Adrenal gland (tissue), 12 donors: ENCODE data around the gene ADGRA3. TPM values are rescaled to one million over a fixed set of nuclear protein-coding genes. Genes with fewer than 3 reads are reported as not detected.

Source experiments
- DNase-seq, 7 donors: peaks; one replicate each; pipeline ENCODE4 v3.0.0-alpha.2; 2019 to 2020
- H3K27ac ChIP-seq, 5 donors: fragments of 200-600 bp; sonication (generic) in 4 of 5; 1 replicate in 3 of 5; 2 replicates in 2 of 5; pipeline versions ENCODE4 v1.5.1 to v1.8.0; 2016 to 2020; ENCODE audit warnings: mild to moderate bottlenecking in 1 of 5
- H3K27me3 ChIP-seq: fragments of 200-600 bp; 2 replicates; pipeline ENCODE4 v1.8.0; 2021
- H3K36me3 ChIP-seq, 2 donors: fragments of 200-600 bp; replicated peaks in 1 of 2; 1 replicate in 1 of 2; 2 replicates in 1 of 2; pipeline versions ENCODE4 v1.5.1 to v1.8.0; 2018 to 2022
- H3K4me1 ChIP-seq, 2 donors: fragments of 200-600 bp; replicated peaks in 1 of 2; 1 replicate in 1 of 2; 2 replicates in 1 of 2; pipeline versions ENCODE4 v1.5.1 to v1.8.0; 2018 to 2021
- H3K4me3 ChIP-seq, 4 donors: fragments of 200-600 bp; sonication (generic) in 3 of 4; one replicate each; pipeline ENCODE4 v1.5.1; 2016 to 2018
- H3K9me3 ChIP-seq, 3 donors: fragments of 200-600 bp; sonication (generic) in 1 of 3; replicated peaks in 1 of 3; 1 replicate in 2 of 3; 2 replicates in 1 of 3; pipeline versions ENCODE4 v1.5.1 to v1.8.0; 2016 to 2021
- POLR2A ChIP-seq, 2 donors: fragments of 450-650 bp; IDR thresholded peaks; one replicate each; pipeline ENCODE4 v1.6.1; 2017; ENCODE audit warnings: antibody characterized with exemption in 2 of 2, mild to moderate bottlenecking in 2 of 2, moderate library complexity in 1 of 2
- WGBS, 4 donors: extraction: QIAGEN DNeasy Blood & Tissue Kit in 2 of 4; methylation state at CpG; one replicate each; pipeline versions ENCODE4 v1.1.5 to v1.1.7; 2013 to 2017; 5-methylcytosine and 5-hydroxymethylcytosine counted together
- intact Hi-C, 2 donors: fragments of 100-400 bp; cut with DNase I; formaldehyde crosslinking; loops; one replicate each; pipeline versions ENCODE4 v1.14.1 to v1.15.0; 2022 to 2023
- polyA plus RNA-seq, 3 donors: library from polyadenylated mRNA; stranded (reverse); fragments of 200-250 nt in 2 of 3; fragments of 350-450 nt in 1 of 3; fragmentation: Illumina TruSeq in 1 of 3; extraction: RNeasy Lipid Tissue Mini Kit (QIAGEN cat#74804) in 1 of 3; gene quantifications; one replicate each; pipeline ENCODE4 v1.2.3, GENCODE V29; 2013 to 2014
- total RNA-seq, 9 donors: library from RNA; depleted of rRNA in 4 of 9; stranded (reverse); fragments of >200 nt in 4 of 9; fragments of 120-200 nt in 1 of 9; fragmentation: NEBNext Ultra II Directional in 1 of 9; extraction: Animal tissue kit (Norgen Biotek cat#: 25700) in 1 of 9; gene quantifications; one replicate each; pipeline versions ENCODE4 v1.1.0 to v1.2.4, GENCODE V29; 2013 to 2023
- TF ChIP-seq, protein P1 (sequence below), 6 experiments: fragments of 450-650 bp in 4 of 6; fragments of 200-600 bp in 2 of 6; sonication (generic) in 1 of 6; IDR thresholded peaks; 1 replicate in 5 of 6; 2 replicates in 1 of 6; pipeline versions ENCODE4 v1.5.1 to v1.8.0; 2016 to 2021; ENCODE audit warnings: antibody characterized with exemption in 6 of 6, mild to moderate bottlenecking in 2 of 6, moderate library complexity in 1 of 6
- donor health status: healthy with polysubstance abuse.
- donor health status: Bipolar disorder and iron deficiency.
- donor health status: DM: yes; HTN: yes; CAD: no.
- donor health status: DM: no; HTN: no; CAD: no.
- donor health status: DM: no; HTN: no; CAD: no.
- donor health status: DM: yes; HTN: yes; CAD: no.

The ADGRA3 gene
- total and polyA plus RNA-seq, 12 donors, result 9.8 to 36.9 (median 24.0) TPM

DNA sequence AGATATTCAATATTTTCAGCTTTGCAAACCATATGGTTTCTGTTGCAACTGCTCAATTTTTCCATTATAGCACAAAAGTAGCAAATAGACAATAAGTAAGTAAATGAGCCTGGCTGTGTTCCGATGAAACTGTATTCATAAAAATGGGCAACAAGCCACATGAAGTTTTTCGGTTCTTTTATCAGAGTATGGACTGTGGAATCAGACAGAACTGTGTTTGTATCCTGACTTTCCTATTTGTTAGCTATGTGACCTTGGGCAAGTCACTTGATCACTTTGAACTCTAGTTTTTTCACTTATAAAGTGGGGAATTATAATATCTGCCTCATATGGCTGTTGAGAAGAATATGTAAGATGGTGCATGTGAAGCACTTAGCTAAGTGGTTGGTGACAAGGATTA is 23.4 kb upstream of the ADGRA3 start:
- H3K4me1 ChIP-seq, result no peaks in the 10 kb centered on the region
- WGBS, 4 donors, result 42 to 58% (median 50%) methylated on average over 2 of the region's 2 CpGs
- intact Hi-C loops, result no loop called here
- no peak for DNase-seq
- no peak overlapping the region for H3K4me3 ChIP-seq
- peaks cover 0 to 4% (median 0%) of the 10 kb centered on the region in 3 donors for H3K9me3 ChIP-seq
- no peak overlapping the region for H3K27ac ChIP-seq
- TF ChIP-seq POLR2A (IDR thresholded peaks at IDR 0.05), result no peak
- TF ChIP-seq, protein P1, sequence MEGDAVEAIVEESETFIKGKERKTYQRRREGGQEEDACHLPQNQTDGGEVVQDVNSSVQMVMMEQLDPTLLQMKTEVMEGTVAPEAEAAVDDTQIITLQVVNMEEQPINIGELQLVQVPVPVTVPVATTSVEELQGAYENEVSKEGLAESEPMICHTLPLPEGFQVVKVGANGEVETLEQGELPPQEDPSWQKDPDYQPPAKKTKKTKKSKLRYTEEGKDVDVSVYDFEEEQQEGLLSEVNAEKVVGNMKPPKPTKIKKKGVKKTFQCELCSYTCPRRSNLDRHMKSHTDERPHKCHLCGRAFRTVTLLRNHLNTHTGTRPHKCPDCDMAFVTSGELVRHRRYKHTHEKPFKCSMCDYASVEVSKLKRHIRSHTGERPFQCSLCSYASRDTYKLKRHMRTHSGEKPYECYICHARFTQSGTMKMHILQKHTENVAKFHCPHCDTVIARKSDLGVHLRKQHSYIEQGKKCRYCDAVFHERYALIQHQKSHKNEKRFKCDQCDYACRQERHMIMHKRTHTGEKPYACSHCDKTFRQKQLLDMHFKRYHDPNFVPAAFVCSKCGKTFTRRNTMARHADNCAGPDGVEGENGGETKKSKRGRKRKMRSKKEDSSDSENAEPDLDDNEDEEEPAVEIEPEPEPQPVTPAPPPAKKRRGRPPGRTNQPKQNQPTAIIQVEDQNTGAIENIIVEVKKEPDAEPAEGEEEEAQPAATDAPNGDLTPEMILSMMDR (IDR thresholded peaks at IDR 0.05), result no peak
- no peaks in the 10 kb centered on the region for H3K27me3 ChIP-seq
- no peaks in the 10 kb centered on the region for H3K36me3 ChIP-seq

DNA sequence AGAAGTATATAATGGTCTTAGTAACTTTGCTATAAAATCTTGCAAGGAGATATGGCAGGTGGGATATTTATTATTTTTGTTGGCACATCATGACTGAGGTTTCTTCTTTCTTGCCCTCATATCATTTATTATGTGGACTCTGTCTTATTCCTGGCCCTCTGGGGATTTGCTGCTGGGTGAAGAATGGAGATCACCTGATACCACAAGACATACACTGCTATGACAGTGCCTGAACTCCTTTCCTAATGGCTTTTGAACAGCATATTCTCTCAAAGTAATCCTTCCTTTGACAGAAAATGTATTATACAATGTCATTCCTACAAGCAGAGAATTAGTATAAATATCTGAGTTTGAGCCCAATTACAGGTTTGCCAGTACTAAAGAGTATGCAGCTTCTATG is 22.0 kb upstream of the ADGRA3 start:
- H3K4me1 ChIP-seq, result no peaks in the 10 kb centered on the region
- H3K27me3 ChIP-seq, result no peaks in the 10 kb centered on the region
- no peaks in the 10 kb centered on the region for H3K36me3 ChIP-seq
- TF ChIP-seq, protein P1 (IDR thresholded peaks at IDR 0.05), result no peak
- TF ChIP-seq POLR2A (IDR thresholded peaks at IDR 0.05), result no peak
- no peak overlapping the region for H3K4me3 ChIP-seq
- intact Hi-C loops, result no loop called here
- H3K9me3 ChIP-seq, result peaks cover 0 to 8% (median 0%) of the 10 kb centered on the region in 3 donors
- no peak overlapping the region for H3K27ac ChIP-seq
- no peak for DNase-seq

DNA sequence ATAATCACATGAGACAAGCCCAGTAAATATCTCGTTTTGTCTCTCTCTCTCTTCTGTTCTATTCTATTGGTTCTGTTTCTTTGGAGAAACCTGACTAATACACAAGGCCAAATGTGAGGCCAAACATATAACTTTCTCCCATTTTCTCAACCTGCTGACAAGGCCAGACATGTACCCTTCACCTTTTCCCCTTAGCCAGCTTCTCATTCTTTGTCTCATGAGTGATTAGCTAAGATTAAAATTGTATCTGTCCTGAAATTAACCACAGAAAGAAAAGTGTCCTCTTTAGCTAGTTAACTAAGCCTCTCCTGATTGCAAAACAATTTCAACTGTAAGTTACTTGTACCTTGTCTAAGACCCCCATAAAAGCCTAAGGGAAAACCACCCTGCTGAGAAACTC is 18.5 kb upstream of the ADGRA3 start:
- WGBS, 4 donors, result 67 to 75% (median 73%) methylated on average over 1 of the region's 1 CpG
- DNase-seq, result no peak
- TF ChIP-seq, protein P1 (IDR thresholded peaks at IDR 0.05), result no peak
- no peak for TF ChIP-seq POLR2A (IDR thresholded peaks at IDR 0.05)
- peaks cover 0 to 8% (median 0%) of the 10 kb centered on the region in 3 donors for H3K9me3 ChIP-seq
- H3K4me3 ChIP-seq, result no peak overlapping the region
- no peaks in the 10 kb centered on the region for H3K36me3 ChIP-seq
- no peaks in the 10 kb centered on the region for H3K4me1 ChIP-seq
- intact Hi-C loops, result no loop called here
- H3K27me3 ChIP-seq, result no peaks in the 10 kb centered on the region
- H3K27ac ChIP-seq, result no peak overlapping the region

DNA sequence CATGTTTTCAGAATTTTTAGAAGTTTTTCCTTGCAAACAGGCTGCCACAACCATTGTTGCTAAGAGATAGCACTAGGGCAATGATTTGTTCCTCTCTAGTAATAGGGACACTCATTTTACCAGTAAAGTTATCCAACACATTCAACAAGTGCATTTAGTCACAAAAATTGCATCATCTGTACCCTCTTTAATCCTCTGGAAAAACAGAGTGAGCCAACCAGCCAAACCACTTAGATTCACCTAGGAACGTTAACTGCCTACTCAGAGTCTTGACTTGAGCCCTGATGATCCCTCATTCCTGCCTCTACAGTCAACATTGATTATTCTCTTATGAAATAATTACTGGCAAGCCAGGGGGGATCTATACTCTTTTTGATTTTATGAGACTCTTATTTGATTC is 17.0 kb upstream of the ADGRA3 start:
- Histone ChIP-seq H3K4me1 (no peaks in the 10 kb centered on the region), H3K9me3 (peaks cover 0 to 8% (median 0%) of the 10 kb centered on the region in 3 donors), H3K27me3 (no peaks in the 10 kb centered on the region), H3K4me3 (no peak overlapping the region), H3K36me3 (no peaks in the 10 kb centered on the region), H3K27ac (no peak overlapping the region)
- intact Hi-C loops, result no loop called here
- no peak for TF ChIP-seq POLR2A (IDR thresholded peaks at IDR 0.05)
- TF ChIP-seq, protein P1 (IDR thresholded peaks at IDR 0.05), result no peak
- WGBS, 4 donors, result 75 to 85% (median 79%) methylated on average over 1 of the region's 1 CpG
- DNase-seq, result no peak
